Stimulated activated CD8-positive, alpha-beta memory T cell treated with anti-CD3 and anti-CD28 coated beads, Interleukin-12 subunit alpha, Interleukin-12 subunit beta, amount 100 ng/mL, for 4 hours (primary cell): ENCODE measurements around the gene TMEFF2.
"Not testable (repeated sequence)": the region's sequence is repeated elsewhere in the genome, so short reads cannot be mapped to it uniquely, and the experiment has no call there.

ENCODE experiments used
- DNase-seq: peaks from one replicate; pipeline ENCODE4 v3.0.0-alpha.2; 2020; ENCODE audit warnings: low read depth

The TMEFF2 gene

DNA sequence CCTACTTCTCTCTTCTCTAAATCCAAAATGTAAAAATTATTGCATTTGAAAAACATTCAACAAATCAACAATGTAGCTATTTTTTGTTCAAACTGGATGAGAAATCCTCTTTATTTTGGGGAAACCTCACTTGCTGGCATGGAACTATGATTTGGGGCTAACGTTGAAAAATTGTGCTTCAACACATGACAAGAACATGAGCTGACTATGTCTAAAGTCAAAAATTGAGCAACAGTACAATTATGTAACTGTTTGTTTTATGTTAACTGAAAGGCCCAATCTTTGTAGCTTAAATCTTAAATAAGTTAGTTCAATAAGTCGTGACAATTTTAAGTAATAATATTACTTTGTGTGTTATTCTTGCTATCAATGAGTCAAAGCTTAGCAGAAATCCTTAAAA is 67.3 kb downstream of the TMEFF2 start:
- DNase-seq = no peak

DNA sequence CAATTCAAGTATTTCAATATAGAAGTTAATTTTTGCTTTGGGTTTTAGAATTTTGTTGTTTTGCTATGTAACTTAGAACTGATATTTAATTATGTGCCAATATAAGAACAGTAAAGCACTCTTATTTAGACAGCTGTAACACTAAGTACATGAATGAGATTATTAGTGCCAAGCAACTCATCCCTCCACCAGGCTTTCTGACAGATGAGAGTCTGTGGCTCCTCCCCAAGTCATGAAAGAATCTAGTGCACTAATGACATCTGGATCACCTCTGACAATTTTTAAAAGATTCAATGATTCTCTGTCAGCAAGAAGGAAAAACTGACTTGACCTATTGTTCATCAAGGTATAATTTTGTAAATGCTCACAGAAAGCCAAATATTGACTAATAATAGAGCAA is 67.8 kb downstream of the TMEFF2 start:
- no peak for DNase-seq

DNA sequence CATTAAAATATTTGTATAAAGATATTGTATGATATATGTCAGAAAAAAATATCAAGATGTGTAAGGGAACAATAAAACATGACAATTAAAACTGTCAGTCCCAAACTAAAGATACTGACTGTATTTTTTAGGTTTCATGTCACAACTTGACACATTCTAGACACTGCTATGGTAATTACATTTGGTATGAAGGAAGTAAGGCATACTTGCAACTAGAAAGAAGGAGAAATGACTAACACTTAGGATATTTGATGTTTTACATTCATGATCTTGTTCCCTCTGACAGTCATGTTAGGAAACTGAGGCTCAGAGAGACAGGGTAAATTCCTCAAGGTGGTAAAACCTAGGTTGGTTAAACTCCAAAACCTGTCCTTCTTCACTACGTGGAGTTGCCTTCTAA is 68.3 kb downstream of the TMEFF2 start:
- DNase-seq = no peak

DNA sequence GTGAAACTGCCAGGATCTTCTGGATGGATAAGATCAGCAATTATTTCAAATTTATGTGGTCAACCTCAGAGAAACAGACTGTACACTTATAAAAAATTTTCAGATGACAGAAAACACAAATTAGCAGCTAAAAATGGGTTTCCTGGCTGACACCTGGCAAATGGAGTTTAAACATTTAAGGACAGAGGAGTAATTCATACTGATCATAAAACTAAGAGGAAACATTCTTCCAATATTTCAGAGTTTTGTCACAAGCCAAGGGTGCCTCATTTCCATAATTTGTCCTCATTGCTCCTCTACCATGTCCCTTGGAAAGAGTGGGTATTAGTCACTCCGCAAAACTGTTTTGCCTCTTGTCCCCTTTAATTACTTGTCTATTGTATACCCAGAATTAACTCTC is 70.2 kb downstream of the TMEFF2 start:
- no peak for DNase-seq

DNA sequence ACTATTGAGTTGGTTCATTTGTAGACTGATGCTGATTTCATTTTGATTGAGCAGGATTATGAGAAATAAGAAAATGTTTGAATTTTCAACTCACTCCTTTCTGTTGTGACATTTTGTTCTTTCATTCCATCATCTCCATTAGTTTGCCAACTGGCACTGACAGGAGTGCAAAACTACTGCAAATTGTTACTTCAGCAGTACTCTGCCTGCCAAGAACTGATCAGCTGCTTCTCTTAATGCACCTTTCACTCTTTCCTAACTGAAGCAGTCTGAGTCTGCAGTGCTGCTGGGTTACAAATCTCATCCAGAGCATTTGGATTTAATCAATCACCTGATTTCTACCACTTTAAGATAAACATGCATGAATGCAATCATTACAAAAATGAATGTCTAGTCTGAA is 70.9 kb downstream of the TMEFF2 start:
- no peak for DNase-seq

DNA sequence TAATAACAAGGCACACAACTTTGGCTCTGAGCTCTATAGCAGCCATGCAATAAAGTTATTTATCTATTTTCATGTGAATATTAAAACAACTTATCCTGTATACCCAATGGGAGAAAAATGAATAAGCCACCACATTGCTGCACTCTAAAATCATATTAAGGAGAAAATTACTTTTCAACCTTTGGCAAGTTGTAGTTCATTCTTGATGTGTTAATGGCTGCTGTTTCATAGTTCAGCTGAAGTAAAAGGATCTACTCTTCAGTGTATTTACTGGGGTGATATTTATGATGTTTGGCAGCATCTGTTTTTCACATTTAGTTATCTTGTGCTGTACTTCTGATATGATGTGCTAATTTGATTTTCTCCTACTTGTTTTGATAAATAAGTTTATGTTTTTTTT is 71.8 kb downstream of the TMEFF2 start:
- no peak for DNase-seq

DNA sequence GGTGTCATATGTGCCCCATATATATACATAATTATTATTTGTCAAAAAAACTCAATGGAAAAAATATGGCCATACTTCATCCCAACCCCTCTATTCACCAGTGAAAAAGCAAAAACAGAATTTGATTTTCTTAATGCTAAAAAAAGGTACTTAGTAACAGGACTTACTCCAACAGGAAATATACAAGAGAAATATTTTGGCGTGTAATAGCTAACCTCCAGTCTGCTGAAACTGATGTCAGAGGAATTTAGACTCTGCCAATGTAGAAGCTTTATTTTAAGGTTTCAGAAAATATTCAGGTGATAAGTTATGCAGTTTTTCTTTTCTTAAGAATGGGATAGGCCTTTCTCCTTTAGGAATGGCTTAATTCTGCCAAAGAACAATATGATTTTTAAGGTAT is 72.6 kb downstream of the TMEFF2 start:
- DNase-seq = no peak

DNA sequence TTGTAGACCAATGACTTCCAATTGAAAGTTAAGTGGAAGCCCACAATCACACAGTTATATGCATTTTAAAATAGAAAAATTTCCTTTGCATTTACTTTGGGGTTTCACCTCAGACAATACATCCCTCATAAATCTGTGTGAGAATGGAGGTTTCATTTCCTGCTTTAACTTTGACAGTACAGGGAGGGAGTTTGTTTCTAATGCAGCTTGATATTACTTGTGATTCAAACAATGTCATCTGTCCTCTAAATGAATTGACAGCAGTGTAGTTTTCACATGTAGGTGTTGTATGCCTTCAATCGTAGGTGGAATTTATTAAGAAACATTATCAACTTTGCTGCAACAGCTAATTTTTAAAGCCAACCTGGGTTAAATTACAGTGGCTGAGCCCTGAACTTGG is 75.2 kb downstream of the TMEFF2 start:
- no peak for DNase-seq

DNA sequence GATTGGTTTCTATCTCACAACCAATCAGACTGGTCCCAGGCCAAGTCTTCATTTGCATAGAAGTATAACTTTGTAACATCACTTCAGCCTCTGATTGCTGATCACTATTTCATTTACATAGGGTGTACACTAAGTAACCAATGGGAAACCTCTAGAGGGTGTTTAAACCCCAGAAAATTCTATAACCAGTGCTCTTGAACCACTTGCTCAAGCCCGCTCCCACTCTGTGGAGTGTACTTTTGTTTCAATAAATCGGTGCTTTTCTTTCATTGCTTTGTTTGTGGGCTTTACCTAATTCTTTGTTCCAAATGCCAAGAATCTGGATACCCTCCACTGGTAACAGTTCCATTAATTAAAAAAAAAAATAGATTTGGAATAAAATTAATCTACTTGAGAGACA is 77.0 kb downstream of the TMEFF2 start:
- no peak for DNase-seq

DNA sequence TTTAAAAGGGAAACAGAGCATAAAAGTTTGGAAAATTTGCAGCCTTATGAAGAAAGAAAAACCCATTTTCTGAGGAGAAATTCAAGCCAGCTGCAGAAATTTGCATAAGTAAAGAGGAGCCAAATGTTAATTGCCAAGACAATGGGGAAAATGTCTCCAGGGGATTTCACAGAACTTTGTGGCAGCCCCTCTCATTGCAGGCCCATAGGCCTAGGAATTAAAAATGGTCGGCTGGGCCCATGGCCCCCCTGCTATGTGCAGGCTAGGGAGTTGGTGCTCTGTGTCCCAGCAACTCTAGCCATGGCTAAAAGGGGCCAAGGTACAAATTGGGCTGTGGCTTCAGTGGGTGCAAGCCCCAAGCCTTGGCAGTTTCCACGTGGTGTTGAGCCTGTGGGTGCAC is 83.2 kb downstream of the TMEFF2 start:
- not testable (repeated sequence) for DNase-seq

DNA sequence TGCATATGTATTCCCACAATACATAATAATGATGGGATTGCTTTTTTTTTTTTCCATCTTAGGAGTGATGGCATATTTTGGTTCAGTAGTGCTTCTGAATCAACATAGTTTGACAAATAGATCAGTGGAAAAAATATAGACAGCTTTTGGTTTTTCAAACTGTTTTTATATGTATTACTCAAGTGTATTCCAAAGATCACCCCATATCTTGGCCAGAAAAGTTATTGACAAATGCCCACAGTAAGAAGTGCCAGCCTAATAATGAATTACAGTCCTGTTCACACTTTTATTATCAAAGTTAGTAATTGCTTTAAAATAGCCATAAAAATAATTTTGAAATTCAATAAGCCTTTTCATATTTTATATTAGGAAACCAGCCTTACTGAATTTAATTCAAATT is 95.0 kb downstream of the TMEFF2 start:
- DNase-seq = no peak

DNA sequence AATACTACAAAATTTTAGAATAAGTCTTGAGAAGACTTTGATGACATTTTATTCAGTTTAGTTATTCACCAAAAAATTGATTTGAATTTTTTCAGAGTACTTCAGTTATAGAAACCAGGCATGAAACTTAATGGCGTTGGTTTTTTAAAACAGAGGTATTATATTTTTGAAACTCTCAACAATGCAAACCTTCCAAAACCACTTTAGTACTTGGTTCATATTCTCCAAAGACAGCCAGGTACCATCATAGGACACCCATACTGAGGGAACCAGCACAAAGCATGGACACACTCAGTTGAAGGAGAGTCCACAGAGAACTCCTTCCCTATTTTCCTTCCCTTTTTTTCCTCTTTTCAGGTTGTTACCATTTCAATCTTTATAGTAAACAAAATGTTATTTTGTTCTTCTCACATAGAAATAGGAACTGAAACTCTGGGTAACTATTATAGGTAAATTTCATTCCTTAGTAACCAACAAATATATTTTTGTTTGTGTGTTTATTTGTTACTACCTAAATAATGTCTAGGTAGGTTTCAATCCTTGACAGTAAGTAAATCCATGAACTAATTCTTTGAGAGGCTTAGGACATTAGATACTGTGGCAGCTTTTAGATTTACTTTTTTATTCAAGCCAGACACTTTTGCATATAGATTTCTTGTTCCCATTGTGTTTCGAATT is 95.8 kb downstream of the TMEFF2 start:
- DNase-seq = no peak

DNA sequence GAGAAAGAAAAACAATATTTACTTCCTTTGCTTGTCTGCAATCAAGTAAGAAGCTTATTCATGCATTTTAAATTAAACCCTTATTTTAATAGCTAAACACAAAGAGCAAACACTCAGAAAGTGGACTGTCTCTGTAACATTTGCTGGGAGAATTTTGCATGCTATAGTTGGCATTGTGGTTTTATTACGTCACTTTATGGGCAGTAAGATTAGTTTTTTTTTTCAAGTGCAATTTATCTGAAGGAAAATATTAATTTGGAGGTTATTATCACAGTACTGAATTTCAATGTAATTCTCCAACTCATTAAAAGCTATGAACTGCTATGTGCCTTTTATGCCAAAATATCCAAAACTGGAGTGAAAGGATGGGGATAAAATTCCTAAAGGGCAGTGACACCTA is 103.3 kb downstream of the TMEFF2 start:
- DNase-seq = no peak

DNA sequence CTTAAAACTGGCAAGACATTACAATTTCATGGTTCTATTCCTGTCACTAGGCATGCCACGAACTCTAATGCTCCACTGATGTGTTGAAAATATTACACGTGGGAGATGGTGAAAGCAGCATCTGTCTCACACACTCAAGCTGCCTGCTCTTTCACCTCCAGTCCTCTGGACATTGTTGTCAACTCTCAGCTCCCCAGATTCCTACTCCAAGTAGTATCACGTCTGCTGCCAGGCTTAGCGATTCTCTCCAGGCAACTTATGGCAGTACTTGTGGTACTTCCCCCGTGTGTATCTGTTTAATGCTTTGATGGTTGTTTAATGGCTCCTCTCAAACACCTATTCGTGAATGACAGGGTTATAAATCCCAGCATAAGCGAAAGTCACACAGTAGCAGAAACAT is 103.8 kb downstream of the TMEFF2 start:
- no peak for DNase-seq

DNA sequence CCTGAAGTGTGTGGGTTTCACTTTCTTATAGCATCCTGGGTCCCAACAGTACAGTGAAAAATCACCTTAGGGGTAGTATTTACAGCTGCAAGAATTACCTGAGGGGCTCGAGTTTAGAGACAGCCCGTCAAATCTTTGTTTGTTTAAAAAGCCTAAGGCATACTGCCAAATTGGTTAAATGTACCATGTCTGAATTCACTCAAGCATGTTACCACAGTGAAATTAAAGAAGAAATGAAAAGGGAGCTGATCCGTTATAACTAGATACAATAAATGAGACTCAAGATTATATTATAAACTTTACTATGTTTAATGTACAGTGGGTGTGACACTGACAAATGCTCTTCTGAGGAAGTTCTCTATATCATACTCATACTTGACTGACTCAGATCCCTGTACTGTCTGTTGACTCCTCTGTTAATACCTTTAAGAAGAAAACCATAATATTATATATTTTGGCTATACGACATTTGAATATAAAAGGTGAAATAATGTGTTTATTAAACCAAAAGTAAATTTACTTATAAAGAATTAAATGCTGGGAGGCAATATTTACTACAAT is 107.3 kb downstream of the TMEFF2 start:
- no peak for DNase-seq

DNA sequence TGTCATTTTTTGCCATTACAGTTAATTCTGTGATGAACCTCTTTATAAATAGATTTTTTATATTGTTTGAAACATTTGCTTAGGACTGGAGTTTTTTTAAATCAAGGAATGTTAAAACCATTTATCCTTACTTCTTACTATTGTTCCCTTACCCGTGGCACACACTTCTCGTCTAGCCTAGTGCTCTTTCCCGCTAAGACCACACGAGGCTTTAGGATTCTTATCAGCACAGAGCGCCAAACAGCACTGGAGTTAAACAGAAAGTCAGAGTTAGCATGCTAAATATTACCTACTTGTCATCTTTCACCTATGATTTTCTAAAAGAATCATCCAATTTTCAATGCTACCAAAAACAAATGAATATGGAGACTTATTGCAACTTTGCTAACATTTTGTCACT is 112.6 kb downstream of the TMEFF2 start:
- DNase-seq = no peak

DNA sequence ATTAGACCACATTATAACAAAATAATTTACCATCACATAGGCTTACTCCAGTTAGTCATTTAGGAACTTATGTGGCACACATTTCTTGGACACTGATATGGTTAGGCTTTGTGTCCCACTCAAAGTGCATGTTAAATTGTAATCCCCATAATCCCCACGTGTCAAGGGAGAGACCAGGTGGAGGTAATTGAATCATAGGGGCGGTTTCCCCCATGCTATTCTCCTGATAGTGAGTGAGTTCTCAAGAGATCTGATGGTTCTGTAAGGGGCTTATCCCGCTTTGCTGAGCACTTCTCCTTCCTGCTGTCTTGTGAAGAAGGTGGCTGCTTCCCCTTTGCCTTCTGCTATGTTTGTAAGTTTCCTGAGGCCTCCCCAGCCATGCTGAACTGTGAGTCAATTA is 114.6 kb downstream of the TMEFF2 start:
- DNase-seq = not testable (repeated sequence)

DNA sequence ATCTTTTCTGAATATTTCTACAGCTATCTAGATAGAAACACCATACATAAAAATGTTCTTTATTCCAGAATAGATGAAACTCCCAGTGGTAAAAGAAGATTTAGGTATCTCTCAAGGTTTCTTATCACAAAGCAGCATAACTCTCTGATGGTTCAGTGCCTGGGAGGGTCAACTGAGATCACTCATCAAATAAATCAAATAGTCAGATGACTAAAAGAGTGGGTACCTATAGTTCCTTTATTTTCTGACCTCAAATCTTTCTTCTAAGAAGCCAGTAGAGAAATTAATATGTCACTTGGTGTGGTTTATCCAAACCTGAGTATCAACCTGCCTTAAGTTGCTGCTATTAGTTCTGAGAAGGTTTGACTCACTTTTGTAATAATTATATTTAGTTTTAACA is 120.9 kb downstream of the TMEFF2 start:
- no peak for DNase-seq

DNA sequence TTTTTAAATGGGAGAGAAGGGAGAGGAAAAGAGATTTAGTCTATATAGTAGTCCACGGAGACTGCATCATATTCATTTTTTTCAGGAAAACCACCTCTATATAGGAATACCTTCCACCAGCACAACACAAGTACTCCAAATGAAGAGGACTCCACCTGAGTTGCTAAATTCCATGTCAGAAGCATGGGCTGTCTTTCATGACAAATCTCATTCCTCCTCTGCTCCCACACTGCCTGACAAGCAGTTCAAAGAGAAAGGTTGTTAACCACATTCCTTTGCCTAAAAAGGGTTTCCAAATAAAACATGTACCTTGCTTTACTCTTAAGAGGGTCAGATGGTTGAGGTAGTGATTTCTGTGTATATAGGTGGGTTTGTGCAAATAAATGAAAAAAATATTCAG is 122.0 kb downstream of the TMEFF2 start:
- no peak for DNase-seq

DNA sequence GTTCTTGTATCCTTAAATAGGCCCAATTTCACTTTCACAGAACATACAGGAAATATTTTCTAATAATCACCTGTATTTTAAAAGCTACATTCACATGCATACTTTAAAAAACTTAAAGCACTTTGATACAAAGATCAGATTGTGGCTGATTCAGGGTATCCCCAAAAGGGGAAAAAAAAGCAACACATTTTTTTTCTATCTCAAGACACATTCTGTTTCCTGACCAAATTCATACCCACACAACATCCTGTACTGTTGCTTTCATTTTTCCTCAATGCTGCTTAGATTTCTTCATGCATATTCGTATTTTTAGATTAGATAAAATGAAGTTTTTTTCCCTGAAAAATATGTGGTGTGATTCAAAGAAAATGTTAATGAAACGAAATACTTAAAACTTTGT is 122.5 kb downstream of the TMEFF2 start:
- no peak for DNase-seq

DNA sequence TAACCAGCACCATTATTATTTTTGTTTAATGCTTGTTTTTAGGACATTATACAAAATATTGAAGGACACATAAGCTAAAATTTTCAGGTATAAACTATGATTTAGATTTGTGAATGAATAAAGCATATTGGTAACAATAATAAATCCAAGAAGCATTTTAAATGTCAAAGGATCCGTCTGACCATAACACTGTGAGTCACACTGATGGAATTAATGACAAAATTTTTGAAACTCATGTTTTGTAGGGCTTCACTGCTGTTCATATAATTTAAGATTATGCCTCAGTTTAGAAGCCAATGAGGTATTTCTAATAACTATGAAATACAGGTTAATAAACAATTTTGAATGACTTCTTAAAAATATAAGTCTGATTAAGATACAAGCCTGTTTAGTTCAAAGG is 124.6 kb downstream of the TMEFF2 start:
- no peak for DNase-seq

DNA sequence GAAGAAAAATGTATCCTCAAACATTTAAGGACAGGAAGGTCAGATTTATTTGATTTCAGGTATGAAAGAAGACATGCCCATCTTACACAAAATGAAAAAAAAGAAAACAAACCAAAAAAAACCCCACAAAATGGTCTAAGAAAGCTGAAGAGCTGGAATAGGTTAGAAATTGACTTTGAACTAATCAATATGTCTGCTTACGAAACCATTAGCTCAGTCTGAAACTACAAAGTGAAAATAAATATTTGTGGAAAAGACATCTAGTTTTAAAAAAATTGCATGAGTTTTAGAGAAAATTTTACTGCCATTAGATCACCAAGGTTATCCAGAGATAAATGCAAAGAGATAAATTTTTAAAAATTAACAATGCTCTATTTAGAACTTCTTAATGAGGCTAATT is 125.3 kb downstream of the TMEFF2 start:
- DNase-seq = no peak

DNA sequence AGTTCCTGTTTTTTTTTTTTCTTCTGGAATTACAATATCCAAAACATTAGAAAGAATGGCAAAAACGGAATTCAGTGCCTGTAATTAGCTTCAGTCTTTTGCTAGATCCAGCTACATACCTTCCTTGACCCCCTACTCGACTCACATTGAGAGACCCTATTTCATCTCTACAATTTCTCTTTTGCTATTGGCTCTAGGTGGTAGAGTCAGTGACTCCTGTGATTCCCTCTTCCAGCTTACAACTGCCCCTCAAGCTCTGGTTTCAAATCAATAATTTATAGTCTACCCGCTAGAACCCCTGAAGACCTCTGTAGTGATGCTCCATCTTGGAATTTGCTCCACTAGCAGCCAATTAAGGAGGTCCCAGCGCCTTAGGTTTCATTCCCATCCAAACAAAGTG is 125.8 kb downstream of the TMEFF2 start:
- DNase-seq = no peak

DNA sequence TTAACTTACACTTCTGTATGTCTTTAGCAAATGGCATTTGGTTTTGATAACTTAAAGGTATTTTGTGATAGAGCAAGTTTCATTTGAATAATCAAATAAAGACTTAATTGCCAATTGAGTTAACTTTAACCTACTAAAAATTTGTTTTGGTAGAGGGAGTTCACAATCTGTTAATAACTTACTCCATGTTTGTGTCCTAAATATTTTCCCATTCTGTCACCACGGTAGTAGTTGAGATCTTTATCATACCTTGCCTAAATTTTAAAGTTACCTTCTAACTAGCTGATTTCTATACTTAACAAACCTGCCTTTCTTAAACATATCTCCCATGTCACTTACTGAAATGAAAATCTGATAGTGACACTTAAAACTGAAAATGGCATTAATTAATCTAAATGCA is 127.1 kb downstream of the TMEFF2 start:
- no peak for DNase-seq

DNA sequence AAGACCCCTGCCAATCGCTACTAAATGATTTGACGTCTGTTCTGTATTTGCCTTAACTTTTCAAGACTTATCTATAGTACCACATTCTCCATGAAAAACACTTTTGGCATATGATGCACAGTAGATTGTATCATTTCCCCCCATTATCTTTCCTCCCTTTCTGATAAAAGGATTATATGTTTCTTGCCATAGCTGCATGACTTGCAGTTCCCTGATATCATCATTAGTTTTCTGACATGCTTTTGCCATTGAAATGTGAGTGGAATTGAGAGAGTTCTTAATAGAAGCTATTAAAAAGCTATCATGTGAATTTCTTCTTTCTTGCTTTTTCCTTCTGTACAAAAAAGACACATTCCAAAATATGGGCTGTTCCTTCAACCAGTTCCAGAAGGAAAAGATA is 130.3 kb downstream of the TMEFF2 start:
- no peak for DNase-seq
